Esophagus muscularis mucosa (tissue), 4 donors: ENCODE data around the gene HOXA10. TPM values are rescaled to one million over a fixed set of nuclear protein-coding genes. Genes with fewer than 3 reads are reported as not detected.
A peak's percentile ranks its signal among the peaks of the same experiment; 100 is the strongest.

ENCODE experiments used
- DNase-seq: peaks from one replicate; pipeline ENCODE4 v3.0.0-alpha.2; 2017; ENCODE audit errors: extremely low spot score
- H3K27ac ChIP-seq, 4 donors: fragments of 200-600 bp; sonication (generic); replicated peaks in 1 of 4; 1 replicate in 3 of 4; 2 replicates in 1 of 4; pipeline ENCODE4 v1.5.1; 2016 to 2019; ENCODE audit warnings: mild to moderate bottlenecking in 1 of 4
- H3K27me3 ChIP-seq, 4 donors: fragments of 200-600 bp; sonication (generic); one replicate each; pipeline versions ENCODE4 v1.5.1 to v1.6.0; 2016 to 2019
- H3K36me3 ChIP-seq, 4 donors: fragments of 200-600 bp; sonication (generic); one replicate each; pipeline ENCODE4 v1.5.1; 2016 to 2019
- H3K4me1 ChIP-seq, 4 donors: fragments of 200-600 bp; sonication (generic); one replicate each; pipeline ENCODE4 v1.5.1; 2016 to 2019
- H3K4me3 ChIP-seq, 4 donors: fragments of 200-600 bp; sonication (generic); 1 replicate in 2 of 4; 2 replicates in 2 of 4; pipeline ENCODE4 v1.5.1; 2016 to 2019; ENCODE audit warnings: mild to moderate bottlenecking in 4 of 4, moderate library complexity in 1 of 4
- H3K9me3 ChIP-seq, 4 donors: fragments of 200-600 bp; sonication (generic); 1 replicate in 3 of 4; 2 replicates in 1 of 4; pipeline ENCODE4 v1.5.1; 2016 to 2019
- CTCF ChIP-seq, 3 experiments: fragments of 200-600 bp in 2 of 3; fragments of 450-650 bp in 1 of 3; sonication (generic) in 2 of 3; IDR thresholded peaks; one replicate each; pipeline ENCODE4 v1.5.1; 2017 to 2019; ENCODE audit warnings: antibody characterized with exemption in 3 of 3, mild to moderate bottlenecking in 2 of 3, moderate library complexity in 1 of 3
- EP300 ChIP-seq: sonication (generic); formaldehyde crosslinking; IDR thresholded peaks from one replicate; pipeline ENCODE4 v1.6.1; 2017; ENCODE audit warnings: antibody characterized with exemption
- POLR2A ChIP-seq: fragments of 450-650 bp; IDR thresholded peaks from one replicate; pipeline ENCODE4 v1.6.1; 2017; ENCODE audit warnings: antibody characterized with exemption, moderate library complexity, mild to moderate bottlenecking, low read depth
- POLR2AphosphoS5 ChIP-seq, 2 donors: sonication (generic); formaldehyde crosslinking; IDR thresholded peaks; one replicate each; pipeline ENCODE4 v1.6.1; 2017; ENCODE audit warnings: antibody characterized with exemption in 2 of 2
- WGBS: methylation state at CpG from one replicate; pipeline ENCODE4 v1.1.5; 2018; 5-methylcytosine and 5-hydroxymethylcytosine counted together
- intact Hi-C: fragments of 100-400 bp; cut with DNase I; formaldehyde crosslinking; loops from one replicate; pipeline ENCODE4 v1.15.1; 2023
- total RNA-seq, 4 donors: library from RNA; depleted of rRNA; stranded (reverse); fragments of >200 nt; gene quantifications; one replicate each; pipeline versions ENCODE4 v1.1.0 to v1.2.1, GENCODE V29; 2016

The HOXA10 gene
- total RNA-seq, 4 donors from 2014 or later = not detected

- H3K27ac ChIP-seq = no peak overlapping the region
- intact Hi-C loops = loop anchor here (5.0 kb wide), 1 partner anchor 795 kb away; no protein-coding TSS in a partner anchor
- no peaks in the 10 kb centered on the region for H3K9me3 ChIP-seq
- WGBS = 39% methylated on average over 29 of the region's 30 CpGs
- TF ChIP-seq CTCF (IDR thresholded peaks at IDR 0.05) (no peak), EP300 (no peak), POLR2AphosphoS5 (IDR thresholded peaks at IDR 0.05) (no peak), POLR2A (no peak)
- H3K4me3 ChIP-seq = peak overlapping the region in 2 of 4 donors; percentile 57 to 59
- peaks cover 17 to 100% (median 91%) of the 10 kb centered on the region in 4 donors for H3K27me3 ChIP-seq
- H3K36me3 ChIP-seq = no peaks in the 10 kb centered on the region
- H3K4me1 ChIP-seq = peaks cover 20 to 69% (median 50%) of the 10 kb centered on the region in 4 donors
- no peak for DNase-seq
Observed at GRCh38 chr7:27161721-27162560, 12.2 kb downstream of the HOXA10 start.

GRCh38 chr7:27161214-27161720 lies 12.9 kb downstream of the HOXA10 start:
- intact Hi-C loops = loop anchor here (5.0 kb wide), 1 partner anchor 794 kb away; no protein-coding TSS in a partner anchor

GRCh38 chr7:27160546-27161213 lies 13.4 kb downstream of the HOXA10 start:
- Histone ChIP-seq H3K4me1 (peaks cover 25 to 69% (median 50%) of the 10 kb centered on the region in 4 donors), H3K9me3 (no peaks in the 10 kb centered on the region), H3K4me3 (peak overlapping the region; percentile 54 to 59 (median 56)), H3K36me3 (no peaks in the 10 kb centered on the region), H3K27ac (no peak overlapping the region), H3K27me3 (peaks cover 20 to 100% (median 91%) of the 10 kb centered on the region in 4 donors)
- intact Hi-C loops = loop anchor here (5.0 kb wide), 1 partner anchor 793 kb away; no protein-coding TSS in a partner anchor
- DNase-seq = peak; percentile 97
- TF ChIP-seq EP300 (no peak), POLR2AphosphoS5 (IDR thresholded peaks at IDR 0.05) (peak in 1 of 2 donors; percentile 49), CTCF (IDR thresholded peaks at IDR 0.05) (peak; percentile 97 to 100 (median 99))
- 7% methylated on average over 31 of the region's 54 CpGs for WGBS

More at GRCh38 chr7:27161214-27161720, 12.9 kb downstream of the HOXA10 start:
- no peaks in the 10 kb centered on the region for H3K36me3 ChIP-seq
- H3K9me3 ChIP-seq = no peaks in the 10 kb centered on the region
- H3K4me1 ChIP-seq = peaks cover 23 to 69% (median 50%) of the 10 kb centered on the region in 4 donors
- no peak for DNase-seq
- TF ChIP-seq POLR2AphosphoS5 (IDR thresholded peaks at IDR 0.05) = no peak
- TF ChIP-seq POLR2A = no peak
- TF ChIP-seq CTCF (IDR thresholded peaks at IDR 0.05) = peak in 1 of 3 experiments; percentile 4
- TF ChIP-seq EP300 = no peak
- WGBS = 13% methylated on average over 17 of the region's 27 CpGs
- H3K27me3 ChIP-seq = peaks cover 20 to 100% (median 91%) of the 10 kb centered on the region in 4 donors
- peak overlapping the region; percentile 54 to 59 (median 56) for H3K4me3 ChIP-seq
- H3K27ac ChIP-seq = no peak overlapping the region

- no peak overlapping the region for H3K27ac ChIP-seq
- H3K36me3 ChIP-seq = no peaks in the 10 kb centered on the region
- WGBS = 55% methylated on average over 20 of the region's 23 CpGs
Observed at GRCh38 chr7:27160145-27160545, 14.0 kb downstream of the HOXA10 start.

More at GRCh38 chr7:27160145-27160545, 14.0 kb downstream of the HOXA10 start:
- Histone ChIP-seq H3K27me3 (peaks cover 16 to 100% (median 91%) of the 10 kb centered on the region in 4 donors), H3K4me1 (peaks cover 30 to 69% (median 50%) of the 10 kb centered on the region in 4 donors), H3K4me3 (peak overlapping the region; percentile 54 to 59 (median 56)), H3K9me3 (no peaks in the 10 kb centered on the region)
- TF ChIP-seq POLR2A (no peak), POLR2AphosphoS5 (IDR thresholded peaks at IDR 0.05) (no peak), CTCF (IDR thresholded peaks at IDR 0.05) (no peak), EP300 (no peak)
- DNase-seq = no peak
- intact Hi-C loops = loop anchor here (5.0 kb wide), 1 partner anchor 793 kb away; no protein-coding TSS in a partner anchor
